Jurkat, Clone E6-1 (cell line): ENCODE measurements around the gene UBE2E1.
A peak's percentile ranks its signal among the peaks of the same experiment; 100 is the strongest.
"Not testable (repeated sequence)": the region's sequence is repeated elsewhere in the genome, so short reads cannot be mapped to it uniquely, and the experiment has no call there.

Source experiments
- DNase-seq: peaks from one replicate; pipeline ENCODE4 v3.0.0-alpha.2; 2011; ENCODE audit warnings: low read depth, low spot score
- H3K4me3 ChIP-seq: 2 replicates; pipeline ENCODE4 v1.5.1; 2011; ENCODE audit warnings: mild to moderate bottlenecking, low read length, control low read depth, moderate library complexity

UBE2E1 gene

DNA sequence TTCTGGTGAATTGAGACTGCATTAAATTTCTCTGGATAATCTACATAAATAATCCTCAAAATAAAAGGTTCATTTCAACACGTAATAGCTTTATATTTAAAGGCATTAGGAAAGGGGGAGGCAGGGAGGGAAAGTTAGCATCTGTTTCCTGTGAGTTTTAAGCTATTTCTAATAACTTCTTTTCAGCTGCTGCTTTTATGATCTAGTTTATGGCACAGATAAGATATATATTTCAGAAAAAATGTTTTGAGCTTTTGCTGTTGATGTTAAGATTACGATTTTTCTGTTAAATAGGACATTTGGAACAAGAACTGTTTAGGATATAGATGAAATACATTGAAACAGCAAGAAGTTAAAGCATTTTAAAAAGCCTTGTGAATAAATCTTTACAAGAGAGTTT, 30.0 kb downstream of the UBE2E1 start:
- no peak overlapping the region for H3K4me3 ChIP-seq
- no peak for DNase-seq

DNA sequence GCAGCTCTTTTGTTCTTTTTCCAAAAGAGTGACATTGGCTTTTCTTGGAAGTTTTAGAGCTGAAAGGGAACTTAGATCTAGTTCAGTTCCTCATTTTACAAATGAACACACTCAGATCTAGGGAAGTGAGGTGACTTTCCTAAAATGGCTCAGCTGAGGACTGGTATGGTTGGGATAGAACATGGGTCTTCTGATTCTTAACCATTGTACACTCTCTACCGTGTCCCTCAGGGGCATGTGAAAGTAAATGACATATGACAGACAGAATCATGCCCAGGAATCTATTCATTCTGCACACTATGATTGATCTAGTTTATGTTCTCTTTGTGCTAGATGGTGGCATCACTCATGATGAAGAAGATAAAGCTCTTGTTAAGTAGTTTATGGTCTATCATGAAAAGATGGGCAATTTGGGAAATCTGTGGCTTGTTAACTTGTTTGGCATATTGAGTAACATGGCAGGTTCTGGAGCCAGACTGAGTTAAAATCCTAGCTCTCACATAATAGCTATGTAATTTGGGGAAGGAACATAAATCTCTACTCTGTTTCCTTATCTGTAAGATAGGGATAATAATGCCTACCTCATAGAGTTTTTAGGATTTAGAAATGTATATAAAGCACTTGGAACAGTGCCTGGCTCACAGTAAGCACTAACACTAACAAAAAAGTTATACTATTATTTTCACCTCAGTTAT, 30.9 kb downstream of the UBE2E1 start:
- no peak for DNase-seq
- H3K4me3 ChIP-seq, result no peak overlapping the region

DNA sequence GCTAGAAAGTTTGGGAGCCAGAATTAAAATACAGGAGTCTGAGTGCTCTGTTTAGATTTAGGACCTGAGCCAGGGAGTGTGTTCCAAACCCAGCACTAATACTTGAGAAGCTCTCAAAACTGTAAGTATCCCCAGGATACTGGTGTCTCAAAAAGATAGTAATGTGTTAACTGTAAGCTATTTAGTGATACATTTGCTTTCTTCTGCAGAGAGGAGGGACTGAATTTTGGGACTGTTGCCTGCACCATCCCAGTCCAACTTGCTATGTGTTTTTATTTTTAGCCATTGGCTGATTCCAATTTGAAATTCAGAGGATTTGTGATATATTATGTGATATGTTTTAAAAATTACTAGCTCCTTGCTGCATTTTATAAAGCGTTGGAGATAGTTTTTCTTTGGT, 31.5 kb downstream of the UBE2E1 start:
- no peak overlapping the region for H3K4me3 ChIP-seq
- no peak for DNase-seq

DNA sequence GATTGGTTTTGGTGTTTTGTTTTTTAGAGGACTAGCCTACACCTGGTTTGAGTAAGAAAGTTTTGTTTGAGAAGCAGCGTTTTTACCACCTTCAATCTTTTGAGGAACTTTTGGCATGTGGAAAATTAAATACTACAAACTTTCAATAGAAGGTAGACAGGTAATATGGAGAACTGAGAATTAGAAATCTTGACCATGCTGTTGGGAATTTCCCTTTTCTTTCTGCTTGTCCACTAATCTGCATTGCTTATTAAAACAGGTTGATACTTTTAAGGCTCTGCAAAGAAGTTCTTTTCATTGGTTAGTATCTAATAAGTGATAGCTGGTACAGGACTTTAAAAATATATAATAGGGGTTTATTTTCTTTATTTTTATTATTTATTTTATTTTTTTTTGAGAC, 31.9 kb downstream of the UBE2E1 start:
- H3K4me3 ChIP-seq, result no peak overlapping the region
- no peak for DNase-seq

DNA sequence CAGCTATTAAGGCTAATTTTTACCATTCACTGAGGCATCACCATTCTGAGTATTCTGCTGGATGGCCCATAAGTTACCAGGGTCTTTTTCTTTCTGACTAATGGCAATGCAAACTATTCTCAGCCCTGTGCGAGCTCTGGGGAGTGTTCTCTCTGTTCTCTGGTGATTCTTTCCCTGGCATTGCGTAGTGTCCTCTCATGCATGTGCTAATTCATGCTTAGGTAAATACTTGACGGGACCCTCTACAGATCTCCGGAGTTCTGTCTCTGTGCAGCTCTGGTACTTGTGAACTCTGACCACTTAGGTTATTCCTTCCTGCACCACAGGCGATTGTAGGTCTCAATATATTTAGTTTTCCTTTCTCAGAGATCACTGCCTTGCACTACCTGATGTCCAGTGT, 34.8 kb downstream of the UBE2E1 start:
- no peak overlapping the region for H3K4me3 ChIP-seq

DNA sequence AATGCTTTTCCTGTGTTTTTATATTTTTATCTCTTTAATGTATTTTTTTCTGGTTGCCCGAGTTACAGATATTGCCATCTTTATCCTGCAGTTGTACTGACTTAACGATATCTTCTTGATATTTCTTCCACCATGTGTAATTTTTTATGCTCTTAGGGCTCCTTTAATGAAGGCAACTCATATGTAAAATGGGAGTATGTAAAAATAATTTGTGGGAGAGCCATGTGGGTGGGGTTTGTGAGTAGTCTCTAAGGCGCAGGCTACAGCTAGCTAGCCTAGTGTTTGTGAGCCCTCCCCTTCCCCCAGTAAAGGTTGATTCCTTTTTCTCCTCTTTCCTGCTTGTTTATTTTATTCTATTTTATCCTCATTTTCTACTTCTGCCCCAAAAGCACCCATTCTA, 38.1 kb downstream of the UBE2E1 start:
- no peak overlapping the region for H3K4me3 ChIP-seq
- no peak for DNase-seq

More for the DNA sequence above, 34.8 kb downstream of the UBE2E1 start:
- no peak for DNase-seq

DNA sequence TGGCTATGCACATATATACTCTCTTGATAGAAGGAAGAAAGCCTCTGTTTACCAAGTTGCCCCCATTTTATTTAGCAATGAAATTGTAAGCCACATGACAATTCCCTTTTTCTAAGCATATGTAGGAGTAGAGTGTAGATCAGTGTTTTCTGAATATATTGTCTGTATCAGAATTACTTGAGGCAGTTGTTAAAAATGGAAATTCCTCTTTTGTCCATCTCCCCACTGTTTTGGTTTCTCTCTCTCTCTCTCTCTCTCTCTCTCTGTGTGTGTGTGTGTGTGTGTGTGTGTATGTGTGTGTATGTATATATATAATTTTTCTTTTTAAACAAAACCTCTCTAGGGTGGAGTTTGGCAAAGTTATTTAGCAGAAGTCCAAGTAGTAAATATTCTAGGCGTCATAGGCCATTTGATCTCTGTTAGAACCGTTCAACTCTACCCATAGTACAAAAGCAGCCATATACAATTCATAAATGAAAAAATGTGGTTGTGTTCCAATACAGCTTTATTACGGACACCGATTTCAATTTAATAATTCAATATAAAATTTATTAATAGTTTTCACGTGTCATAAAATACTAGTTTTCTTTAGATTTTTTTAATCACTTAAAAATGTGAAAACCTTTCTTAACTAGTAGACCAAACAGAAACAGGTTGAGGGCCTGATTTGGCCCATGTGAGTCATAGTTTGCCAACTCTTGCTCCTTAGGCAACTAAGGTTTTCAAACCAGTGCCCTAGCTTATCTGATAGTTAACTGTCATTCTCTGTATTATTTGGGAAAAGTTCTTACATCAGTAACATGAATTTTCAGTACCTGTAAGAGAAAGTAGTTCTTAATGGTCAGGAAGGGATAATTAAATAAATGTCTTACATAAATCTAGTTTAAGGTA, 39.8 kb downstream of the UBE2E1 start:
- H3K4me3 ChIP-seq, result no peak overlapping the region
- no peak for DNase-seq

DNA sequence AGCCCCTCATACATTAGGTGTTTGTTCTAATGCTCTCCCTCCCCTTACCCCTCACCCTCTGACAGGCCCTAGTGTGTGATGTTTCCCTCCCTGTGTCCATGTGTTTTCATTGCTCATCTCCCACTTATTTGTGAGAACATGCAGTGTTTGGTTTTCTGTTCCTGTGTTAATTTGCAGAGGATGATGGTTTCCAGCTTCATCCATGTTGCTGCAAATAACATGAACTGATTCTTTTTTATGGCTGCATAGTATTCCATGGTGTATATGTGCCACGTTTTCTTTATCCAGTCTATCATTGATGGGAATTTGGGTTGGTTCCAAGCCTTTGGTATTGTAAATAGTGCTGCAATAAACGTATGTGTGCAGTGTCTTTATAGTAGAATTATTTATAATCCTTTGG, 43.7 kb downstream of the UBE2E1 start:
- DNase-seq, H3K4me3 ChIP-seq: not testable (repeated sequence)

DNA sequence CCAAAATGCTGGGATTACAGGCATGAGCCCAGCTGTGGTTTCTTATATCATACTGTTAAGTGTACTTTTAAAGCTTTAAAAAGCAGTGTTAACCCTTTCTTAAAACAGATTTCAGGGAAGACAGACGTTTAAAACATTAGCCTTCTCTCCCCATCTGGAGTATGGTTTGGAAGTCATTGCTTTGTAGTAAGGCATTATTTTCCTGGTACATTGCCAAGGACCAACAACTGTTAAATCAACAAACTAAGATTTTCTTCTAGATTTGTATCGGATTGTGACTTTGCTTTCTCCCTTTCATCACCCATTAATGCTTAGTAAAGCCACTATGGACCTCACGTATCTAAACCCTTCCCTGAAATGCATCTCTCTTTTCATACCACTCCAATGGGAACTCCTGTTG, 50.5 kb downstream of the UBE2E1 start:
- no peak for DNase-seq
- no peak overlapping the region for H3K4me3 ChIP-seq

DNA sequence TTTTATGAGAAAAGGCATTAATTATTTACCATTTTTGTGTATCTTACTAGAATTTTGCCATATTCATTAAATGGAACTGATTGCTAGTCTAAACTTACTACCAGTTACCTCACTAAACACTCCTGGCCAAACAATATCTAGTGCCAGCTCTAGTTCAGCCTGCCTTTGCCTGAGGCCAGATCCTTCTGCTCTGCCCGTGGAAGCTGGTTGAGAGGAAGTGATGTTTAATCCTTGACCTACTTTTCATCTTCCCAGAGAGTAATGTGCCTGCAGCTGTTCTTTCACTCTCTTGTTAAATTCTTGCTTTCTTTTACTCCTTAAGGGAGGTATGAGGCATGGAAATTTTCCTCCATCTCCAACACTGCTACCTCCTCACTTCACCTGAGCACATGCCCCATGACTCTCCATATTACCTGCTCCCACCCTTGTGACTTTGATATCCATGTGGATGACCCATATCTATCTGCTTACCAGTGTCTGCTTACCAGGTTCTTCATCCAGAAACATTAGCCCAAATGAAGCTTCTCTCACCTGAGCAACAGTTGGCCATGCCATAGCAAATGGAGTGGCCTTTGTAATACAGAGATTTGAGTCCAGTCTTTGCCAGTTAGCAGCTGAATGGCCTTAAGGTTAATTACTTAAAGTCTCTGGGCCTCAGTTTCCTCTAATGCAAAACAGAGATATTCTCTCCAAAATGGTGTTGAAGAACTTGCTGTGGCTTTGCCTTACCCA, 53.4 kb downstream of the UBE2E1 start:
- DNase-seq, result peak; percentile 18
- no peak overlapping the region for H3K4me3 ChIP-seq

DNA sequence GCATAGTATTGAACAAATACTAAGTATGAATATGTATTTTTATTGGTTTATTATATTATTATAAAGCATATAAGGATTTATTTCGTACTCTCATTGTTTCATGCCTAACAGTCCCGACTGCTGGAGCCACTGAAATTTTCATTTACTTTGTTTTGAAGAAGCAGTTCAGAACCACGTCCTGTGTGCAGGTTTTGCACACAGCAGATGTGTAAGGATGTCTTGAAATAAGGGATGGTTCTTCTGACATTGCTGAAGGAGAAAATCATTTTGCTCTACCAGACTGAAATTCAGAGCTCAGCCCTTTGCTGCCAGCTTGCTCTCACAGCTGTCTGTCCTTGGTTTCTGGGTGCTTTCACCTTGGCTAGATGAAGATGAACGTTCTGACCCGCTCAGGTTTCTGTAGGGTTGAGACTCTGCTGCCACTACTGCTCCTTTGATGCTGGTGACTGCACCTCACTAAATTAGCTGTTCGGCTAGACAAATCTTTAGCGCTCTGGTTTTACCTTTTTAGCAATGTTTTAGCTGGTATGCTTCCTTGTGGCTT, 54.2 kb downstream of the UBE2E1 start:
- H3K4me3 ChIP-seq, result no peak overlapping the region
- DNase-seq, result peak; percentile 48

DNA sequence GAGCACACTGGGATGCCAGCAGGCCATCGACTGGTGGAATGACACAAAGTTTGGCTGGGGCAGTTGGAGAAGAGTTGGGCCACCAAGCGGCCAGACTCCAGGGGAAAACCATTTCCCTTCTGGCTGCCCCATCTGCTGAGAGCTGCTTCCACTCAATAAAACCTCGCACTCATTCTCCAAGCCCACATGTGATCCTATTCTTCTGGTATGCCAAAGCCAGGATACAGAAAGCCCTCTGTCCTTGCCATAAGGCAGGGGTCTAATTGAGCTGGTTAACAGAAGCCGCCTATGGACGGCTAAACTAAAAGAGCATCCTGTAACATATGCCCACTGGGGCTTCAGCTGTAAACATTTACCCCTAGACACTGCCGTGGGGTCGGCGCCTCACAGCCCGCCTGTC, 55.9 kb downstream of the UBE2E1 start:
- no peak for DNase-seq
- H3K4me3 ChIP-seq, result no peak overlapping the region

DNA sequence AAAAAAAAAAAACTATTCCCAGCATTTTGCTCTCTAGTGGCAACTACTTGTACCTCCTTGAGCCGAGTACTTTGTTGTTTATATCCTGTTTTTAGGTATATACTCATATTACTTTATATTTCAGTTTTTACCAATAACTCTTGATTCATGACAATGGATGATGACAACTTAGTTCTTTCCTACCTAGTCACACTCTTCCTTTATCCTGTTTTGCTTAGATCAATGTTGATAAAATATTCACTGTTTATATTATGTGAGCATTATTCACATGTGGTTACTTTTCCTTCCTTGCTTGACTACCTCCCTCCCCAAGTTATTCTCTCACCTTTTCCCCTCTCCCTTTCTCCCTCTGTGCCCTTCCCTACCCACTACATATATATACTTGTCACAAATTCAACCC, 57.3 kb downstream of the UBE2E1 start:
- no peak overlapping the region for H3K4me3 ChIP-seq
- DNase-seq, result no peak

DNA sequence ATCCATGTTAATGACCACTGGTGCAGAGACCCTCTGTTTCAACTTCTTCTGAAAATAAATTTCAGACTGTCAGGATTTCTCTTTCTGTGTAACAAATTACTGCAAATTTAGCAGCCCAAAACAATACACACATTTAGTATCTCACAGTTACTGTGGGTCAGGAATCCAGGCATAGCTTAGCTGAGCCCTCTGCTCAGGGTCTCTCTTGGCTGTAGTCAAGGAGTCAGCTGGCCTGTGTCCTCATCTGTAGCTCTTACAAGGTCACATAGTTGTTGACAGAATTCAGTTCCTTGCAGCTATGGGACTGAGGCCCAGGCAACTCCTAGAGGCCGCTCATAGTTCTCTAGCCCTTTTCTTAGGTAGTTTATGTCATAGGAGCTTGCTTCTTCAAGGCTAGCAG, 59.2 kb downstream of the UBE2E1 start:
- no peak overlapping the region for H3K4me3 ChIP-seq
- DNase-seq, result no peak

DNA sequence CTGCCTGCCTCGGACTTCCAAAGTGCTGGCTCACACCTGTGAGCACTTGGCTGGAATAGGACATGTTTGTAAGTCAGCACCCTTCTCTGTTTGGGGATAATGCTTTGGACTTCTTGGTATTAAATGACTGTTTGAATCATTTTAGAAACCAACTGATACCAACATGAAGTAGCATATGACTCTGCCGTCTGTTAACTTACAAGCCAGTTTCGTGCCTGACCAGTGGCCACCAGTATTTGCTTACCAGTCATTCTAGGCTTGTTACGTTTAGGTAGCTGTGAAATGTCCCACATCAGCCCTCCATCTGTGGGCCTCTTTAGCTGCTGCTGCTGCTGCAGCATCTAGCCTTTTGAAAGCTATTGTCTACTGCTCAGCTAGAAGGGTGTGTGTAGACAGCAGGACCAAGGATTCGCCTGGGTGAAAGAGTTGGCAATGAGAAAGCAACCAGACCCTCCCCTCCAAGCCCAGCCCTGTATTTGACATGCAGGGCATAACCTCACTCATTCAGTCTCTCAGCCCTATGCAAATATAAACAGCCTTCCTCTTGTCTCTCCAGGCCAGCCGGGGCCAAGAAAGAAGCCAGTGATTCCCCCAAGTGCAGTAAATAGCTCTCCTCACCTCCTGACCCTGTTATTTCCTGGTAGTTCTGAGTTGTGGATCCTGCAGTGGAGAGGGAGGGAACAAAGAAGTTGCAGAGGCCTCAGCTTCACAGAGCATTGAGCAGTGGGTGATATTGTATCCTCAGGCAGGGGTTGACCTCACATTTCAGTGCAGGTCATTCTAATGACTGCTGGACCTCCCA, 60.0 kb downstream of the UBE2E1 start:
- no peak for DNase-seq

DNA sequence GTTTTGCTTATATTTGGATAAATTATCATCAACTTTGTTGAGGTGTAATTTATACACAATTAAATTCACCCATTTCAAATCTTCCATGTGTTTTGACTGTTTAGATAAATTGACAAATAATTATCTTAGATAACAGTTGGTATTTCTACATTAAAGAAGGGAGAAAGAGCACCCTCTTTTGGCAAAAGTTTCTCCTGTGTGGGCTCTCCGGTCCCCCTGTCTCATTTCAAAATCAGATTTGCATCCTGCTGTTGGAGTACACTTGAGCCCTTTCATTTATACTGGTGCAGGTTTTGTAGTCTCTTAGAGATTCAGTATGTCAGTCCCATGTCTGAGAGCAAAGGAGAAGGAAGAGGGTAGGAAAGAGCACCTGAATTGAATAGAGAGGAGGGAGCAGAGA, 61.6 kb downstream of the UBE2E1 start:
- no peak for DNase-seq
- H3K4me3 ChIP-seq, result no peak overlapping the region

More for the DNA sequence above, 60.0 kb downstream of the UBE2E1 start:
- H3K4me3 ChIP-seq, result no peak overlapping the region

DNA sequence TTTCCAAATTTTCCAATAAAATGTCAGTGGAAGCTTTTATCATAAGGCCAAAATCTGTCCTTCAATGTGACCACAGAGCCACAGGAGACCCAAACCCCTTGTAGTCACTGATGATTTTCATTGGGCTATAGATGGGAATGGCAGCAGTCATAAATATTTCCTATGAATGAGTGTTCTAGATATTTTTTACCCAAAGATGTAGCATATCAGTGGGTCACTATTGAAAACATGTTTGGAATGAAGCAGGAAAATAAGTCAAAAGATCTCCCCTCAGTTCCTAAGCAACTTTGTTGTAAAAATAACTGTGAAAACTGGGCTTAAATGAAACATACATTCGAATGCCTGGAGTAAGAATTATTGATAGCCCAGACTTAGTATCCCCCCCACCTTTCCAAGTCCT, 62.1 kb downstream of the UBE2E1 start:
- no peak for DNase-seq
- no peak overlapping the region for H3K4me3 ChIP-seq

DNA sequence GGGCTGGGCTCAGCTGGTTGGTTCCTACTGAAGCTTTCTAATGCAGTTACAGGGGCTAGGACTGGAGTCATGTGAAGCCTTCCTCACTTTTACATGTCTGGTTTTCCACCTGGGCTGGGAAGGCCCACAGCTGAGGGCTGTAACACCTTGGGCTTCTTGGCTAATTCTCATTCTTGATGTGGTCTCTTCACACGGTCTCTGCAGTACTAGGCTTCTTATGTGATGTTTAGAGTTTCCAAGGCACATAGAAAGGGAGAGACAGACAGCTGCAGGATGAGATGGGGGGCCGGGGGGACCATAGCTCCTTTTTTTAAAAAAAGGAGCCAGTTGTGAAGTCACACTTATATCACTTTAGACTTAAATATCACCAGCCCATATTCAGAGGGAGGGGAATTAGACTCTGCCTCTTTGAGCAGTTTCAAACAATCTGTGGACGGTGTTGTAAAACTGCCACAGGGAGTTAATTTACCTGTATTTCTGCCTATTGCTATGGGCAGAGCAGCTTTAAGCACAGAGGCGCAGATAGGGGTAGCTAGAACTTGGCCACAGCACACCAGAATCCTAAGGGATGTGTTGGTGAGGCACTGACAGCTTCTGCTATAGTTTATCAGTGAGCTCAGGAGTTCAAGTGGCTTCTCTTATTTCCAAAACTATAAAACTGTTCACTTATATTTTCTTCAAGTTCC, 64.4 kb downstream of the UBE2E1 start:
- no peak overlapping the region for H3K4me3 ChIP-seq
- DNase-seq, result peak; percentile 46
